Stimulated activated CD8-positive, alpha-beta memory T cell treated with anti-CD3 and anti-CD28 coated beads, Interleukin-12 subunit alpha, Interleukin-12 subunit beta, amount 100 ng/mL, for 24 hours (primary cell): ENCODE measurements around the gene IYD.

Experiments used
- DNase-seq: peaks from one replicate; pipeline ENCODE4 v3.0.0-alpha.2; 2020; ENCODE audit errors: extremely low read depth

The IYD gene

GRCh38 chr6:150394899-150395295 is 26.1 kb downstream of the IYD start:
- no peak for DNase-seq

- DNase-seq = no peak
These were observed 26.7 kb downstream of the IYD start for GRCh38 chr6:150395388-150396009.

GRCh38 chr6:150403458-150404246 is 34.8 kb downstream of the IYD start:
- DNase-seq = no peak

GRCh38 chr6:150406948-150407347 is 38.1 kb downstream of the IYD start:
- DNase-seq = no peak

GRCh38 chr6:150408842-150409241 is 40.0 kb downstream of the IYD start:
- DNase-seq = no peak

GRCh38 chr6:150409576-150410066 is 40.8 kb downstream of the IYD start:
- DNase-seq = no peak

- DNase-seq = no peak
These were observed 41.6 kb downstream of the IYD start for GRCh38 chr6:150410399-150410798.

- no peak for DNase-seq
These were observed 42.1 kb downstream of the IYD start for GRCh38 chr6:150410906-150411305.

- no peak for DNase-seq
These were observed 43.4 kb downstream of the IYD start for GRCh38 chr6:150412221-150412620.

- no peak for DNase-seq
These were observed 44.4 kb downstream of the IYD start for GRCh38 chr6:150413198-150413597.

- DNase-seq = no peak
These were observed 45.0 kb downstream of the IYD start for GRCh38 chr6:150413781-150414281.

GRCh38 chr6:150416128-150416527 is 47.3 kb downstream of the IYD start:
- no peak for DNase-seq

- no peak for DNase-seq
These were observed 48.4 kb downstream of the IYD start for GRCh38 chr6:150417250-150417649.

GRCh38 chr6:150417899-150418826 is 49.4 kb downstream of the IYD start:
- no peak for DNase-seq

GRCh38 chr6:150418827-150419594 is 50.2 kb downstream of the IYD start:
- DNase-seq = no peak

- DNase-seq = no peak
These were observed 51.6 kb downstream of the IYD start for GRCh38 chr6:150420428-150420827.

GRCh38 chr6:150420926-150421325 is 52.1 kb downstream of the IYD start:
- no peak for DNase-seq

GRCh38 chr6:150425508-150425907 is 56.7 kb downstream of the IYD start:
- no peak for DNase-seq

- DNase-seq = no peak
These were observed 57.4 kb downstream of the IYD start for GRCh38 chr6:150426198-150426597.

GRCh38 chr6:150427037-150427602 is 58.3 kb downstream of the IYD start:
- no peak for DNase-seq

- no peak for DNase-seq
These were observed 59.0 kb downstream of the IYD start for GRCh38 chr6:150427843-150428242.
